ENCODE measurements around the gene ASCL1. TPM values are rescaled to one million over a fixed set of nuclear protein-coding genes. Genes with fewer than 3 reads are reported as not detected.

ASCL1 gene
- polyA plus RNA-seq, 4 donors: 0.07 to 0.18 (median 0.16) TPM; not detected in 1

DNA sequence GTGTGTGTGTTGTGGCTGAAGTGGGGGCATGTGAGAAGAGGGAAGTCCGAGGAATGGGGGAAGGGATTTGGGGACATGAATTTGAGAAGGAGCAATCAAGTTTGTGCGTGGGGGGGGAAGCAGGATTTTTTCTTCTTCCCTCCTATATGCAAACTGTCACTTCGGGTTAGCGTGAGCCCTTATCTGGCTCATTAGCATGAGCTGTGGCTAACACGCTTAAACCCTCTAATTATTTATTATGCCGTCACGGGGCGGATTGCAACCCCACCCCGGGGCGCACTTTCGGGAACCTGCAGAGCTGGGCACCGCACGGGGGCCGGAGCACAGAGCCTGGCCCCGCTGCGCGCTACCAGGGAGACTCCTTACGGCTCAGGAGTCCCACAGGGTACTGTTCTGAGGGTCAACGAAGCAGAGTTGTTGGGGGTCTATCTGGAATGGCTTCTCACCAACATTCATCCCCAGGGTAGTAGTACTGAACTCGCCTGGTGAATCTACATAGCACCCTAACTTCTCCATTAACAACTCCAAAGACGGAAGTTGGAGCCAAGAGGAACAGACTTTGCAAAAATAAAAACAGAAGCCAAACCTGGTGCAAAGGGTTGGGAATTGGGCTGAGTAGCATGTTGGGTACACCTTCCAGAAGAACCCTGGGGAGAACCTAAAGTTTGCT lies 6.4 kb upstream of the ASCL1 start:
- DNase-seq (ENCODE audit: low read depth in 4 of 4, low spot score in 3 of 4): no peak

DNA sequence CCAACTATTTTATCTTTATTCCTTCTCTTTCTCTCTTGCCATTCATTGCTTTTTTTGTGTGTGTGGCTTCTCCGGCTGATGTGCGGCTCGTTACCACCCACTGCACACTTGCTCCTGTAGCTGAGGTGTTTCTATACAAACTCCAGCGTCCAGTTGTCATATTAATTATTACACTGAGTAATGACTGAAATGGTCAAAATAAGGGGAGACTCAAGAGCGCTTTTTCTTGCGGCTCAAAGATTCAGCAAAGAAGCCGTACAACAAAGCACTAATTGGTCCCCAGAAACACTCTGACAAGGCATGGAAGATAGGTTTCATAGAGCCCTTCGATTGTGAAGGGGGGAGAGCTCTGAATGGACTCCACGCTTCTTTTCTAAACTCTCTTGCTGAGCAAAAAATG lies 5.6 kb upstream of the ASCL1 start:
- DNase-seq (ENCODE audit: low read depth in 4 of 4, low spot score in 3 of 4): no peak

DNA sequence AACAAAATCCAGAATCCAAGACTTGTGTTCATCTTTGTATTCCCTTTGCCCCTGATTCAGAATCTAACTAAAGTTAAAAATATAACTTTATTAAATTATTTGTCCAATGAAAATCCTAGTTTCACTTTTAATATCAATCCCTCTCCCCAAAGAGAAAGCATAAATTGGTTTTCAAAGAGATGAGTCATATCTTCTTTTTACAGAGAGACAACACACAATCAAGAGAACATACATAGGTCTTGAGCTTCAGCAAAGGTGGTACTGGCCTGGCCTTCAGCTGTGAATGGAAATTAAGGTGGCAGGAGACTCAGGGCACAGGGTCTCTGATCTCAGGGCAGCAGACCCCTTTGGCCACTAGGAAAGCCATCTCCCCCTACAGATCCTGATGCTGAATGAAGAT lies 4.3 kb upstream of the ASCL1 start:
- DNase-seq (ENCODE audit: low read depth in 4 of 4, low spot score in 3 of 4): no peak

DNA sequence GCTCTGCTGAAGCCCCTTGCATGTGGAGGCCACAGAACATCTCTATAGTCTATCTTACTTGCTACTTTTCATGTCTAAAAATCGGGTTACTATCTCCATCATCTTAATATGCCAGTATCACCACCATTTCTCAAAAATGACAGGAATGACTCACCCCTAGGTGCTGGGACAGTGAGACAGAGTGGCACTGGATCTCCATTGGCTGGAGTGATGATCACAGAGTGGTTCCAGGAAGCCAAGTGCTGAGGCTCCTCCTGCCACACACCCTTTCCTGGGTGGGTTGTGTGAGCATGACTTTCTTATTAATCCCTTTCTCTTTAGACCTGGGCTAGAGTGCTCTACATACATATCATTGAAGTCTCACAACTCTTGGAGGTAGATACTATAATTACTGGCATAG lies 3.3 kb upstream of the ASCL1 start:
- no peak for DNase-seq (ENCODE audit: low read depth in 4 of 4, low spot score in 3 of 4)

- DNase-seq (ENCODE audit: low read depth in 4 of 4, low spot score in 3 of 4): no peak
Observed at GRCh38 chr12:102955926-102956737, 1.3 kb upstream of the ASCL1 start.

GRCh38 chr12:102956738-102957327 lies 641 bp upstream of the ASCL1 start:
- DNase-seq (ENCODE audit: low read depth in 4 of 4, low spot score in 3 of 4): no peak

DNA sequence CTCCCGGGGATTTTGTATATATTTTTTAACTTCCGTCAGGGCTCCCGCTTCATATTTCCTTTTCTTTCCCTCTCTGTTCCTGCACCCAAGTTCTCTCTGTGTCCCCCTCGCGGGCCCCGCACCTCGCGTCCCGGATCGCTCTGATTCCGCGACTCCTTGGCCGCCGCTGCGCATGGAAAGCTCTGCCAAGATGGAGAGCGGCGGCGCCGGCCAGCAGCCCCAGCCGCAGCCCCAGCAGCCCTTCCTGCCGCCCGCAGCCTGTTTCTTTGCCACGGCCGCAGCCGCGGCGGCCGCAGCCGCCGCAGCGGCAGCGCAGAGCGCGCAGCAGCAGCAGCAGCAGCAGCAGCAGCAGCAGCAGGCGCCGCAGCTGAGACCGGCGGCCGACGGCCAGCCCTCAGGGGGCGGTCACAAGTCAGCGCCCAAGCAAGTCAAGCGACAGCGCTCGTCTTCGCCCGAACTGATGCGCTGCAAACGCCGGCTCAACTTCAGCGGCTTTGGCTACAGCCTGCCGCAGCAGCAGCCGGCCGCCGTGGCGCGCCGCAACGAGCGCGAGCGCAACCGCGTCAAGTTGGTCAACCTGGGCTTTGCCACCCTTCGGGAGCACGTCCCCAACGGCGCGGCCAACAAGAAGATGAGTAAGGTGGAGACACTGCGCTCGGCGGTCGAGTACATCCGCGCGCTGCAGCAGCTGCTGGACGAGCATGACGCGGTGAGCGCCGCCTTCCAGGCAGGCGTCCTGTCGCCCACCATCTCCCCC lies 777 bp downstream of the ASCL1 start:
- no peak for DNase-seq (ENCODE audit: low read depth in 4 of 4, low spot score in 3 of 4)

DNA sequence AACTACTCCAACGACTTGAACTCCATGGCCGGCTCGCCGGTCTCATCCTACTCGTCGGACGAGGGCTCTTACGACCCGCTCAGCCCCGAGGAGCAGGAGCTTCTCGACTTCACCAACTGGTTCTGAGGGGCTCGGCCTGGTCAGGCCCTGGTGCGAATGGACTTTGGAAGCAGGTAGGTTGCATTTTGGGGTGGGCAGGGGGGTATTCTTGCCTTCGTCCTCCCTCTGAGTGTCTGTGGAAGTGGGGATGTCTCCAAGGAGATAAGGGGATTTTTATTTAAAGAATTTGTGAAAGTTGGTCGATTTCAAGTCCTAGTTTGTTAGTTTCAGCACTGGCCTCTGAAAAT lies 1.3 kb downstream of the ASCL1 start:
- no peak for DNase-seq (ENCODE audit: low read depth in 4 of 4, low spot score in 3 of 4)

- no peak for DNase-seq (ENCODE audit: low read depth in 4 of 4, low spot score in 3 of 4)
Observed at GRCh38 chr12:102959391-102959790, 1.9 kb downstream of the ASCL1 start.

DNA sequence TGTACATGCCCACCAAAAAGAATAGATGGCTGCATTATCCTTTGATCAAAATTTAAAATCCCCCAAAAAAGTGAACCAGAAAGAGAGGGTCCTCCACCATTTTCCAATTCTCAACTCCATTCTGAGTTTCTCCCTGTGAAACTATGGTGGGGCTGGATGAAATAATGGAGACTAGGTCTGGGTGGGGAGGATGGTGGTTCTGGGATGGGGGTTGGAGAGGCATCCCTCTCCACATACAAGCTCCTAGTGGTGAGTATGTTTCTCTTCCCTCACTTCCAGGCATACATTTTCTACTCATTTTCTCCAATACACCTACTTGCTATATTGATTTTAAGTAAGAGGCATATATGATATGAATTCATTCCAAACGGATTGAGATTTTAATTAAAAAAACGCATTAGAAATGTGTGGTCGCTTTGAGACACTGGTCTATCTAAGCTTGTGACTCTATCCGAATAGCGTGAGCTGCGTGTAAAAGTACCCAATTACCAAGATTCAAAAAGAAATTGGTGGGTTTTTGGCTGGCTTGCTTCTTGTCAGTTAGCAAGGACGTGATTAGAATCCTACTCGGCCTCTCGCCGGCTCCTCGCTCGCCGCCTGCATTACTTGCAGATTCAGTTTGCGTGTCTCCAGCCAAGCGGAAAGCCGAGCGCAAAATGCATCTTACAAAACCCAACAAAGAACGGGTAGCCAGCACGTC lies 3.4 kb downstream of the ASCL1 start:
- DNase-seq (ENCODE audit: low read depth in 4 of 4, low spot score in 3 of 4): no peak

DNA sequence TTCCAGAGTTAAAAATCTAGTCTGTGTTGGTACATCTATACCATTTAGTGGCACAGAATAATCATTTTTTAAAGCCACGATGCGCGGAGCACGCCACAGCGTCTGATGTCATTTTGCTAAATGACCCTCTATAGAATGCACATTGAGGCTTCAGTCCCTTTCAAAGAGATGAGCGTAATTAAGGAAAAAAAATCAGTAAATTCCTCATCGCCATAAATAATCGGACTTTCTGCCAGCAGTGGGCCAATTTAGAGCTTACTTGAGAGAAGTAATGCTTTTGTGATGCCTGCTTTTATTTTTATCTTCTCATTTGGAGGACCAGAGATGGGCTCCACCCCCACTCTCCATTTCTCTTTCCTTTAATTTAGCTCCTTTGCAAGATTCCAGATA lies 4.0 kb downstream of the ASCL1 start:
- DNase-seq (ENCODE audit: low read depth in 4 of 4, low spot score in 3 of 4): no peak

DNA sequence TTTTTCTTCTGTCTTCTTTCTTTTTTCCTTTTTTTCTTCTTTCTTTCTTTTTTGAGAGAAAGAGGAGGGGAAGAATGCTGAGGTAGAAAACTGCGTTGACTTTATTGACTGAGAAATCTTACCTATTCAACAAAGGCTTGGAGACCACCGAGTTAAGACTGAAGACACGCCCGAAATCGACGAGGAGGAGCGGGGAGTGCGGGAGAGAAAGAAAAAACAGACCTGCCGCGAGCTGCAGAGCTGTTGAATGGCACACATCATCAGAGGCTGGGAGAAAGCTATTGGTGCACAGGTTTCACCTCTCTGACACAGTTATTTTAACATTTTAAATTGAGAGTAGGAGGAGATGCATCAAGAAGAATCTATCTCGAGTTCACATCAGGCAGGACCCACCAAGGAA lies 5.1 kb downstream of the ASCL1 start:
- DNase-seq (ENCODE audit: low read depth in 4 of 4, low spot score in 3 of 4): no peak

DNA sequence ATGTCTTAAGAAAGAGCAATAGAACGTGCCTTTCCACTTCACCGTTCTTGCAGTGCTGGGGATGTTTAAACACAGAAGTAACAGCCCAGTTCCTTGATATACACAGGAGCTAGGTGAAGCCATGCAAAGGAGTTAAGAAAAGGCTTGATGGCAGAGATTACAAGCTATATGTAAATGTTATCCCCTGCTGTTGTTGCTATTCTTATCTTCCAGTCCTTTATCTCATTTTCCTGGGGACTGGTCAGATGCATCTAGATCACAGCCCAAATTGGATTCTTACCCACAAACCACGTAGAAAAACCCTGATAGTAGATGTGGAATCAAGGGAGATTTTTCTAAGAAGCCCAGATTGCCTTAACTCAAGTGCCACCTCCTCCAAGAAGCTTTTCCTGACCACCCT lies 5.5 kb downstream of the ASCL1 start:
- no peak for DNase-seq (ENCODE audit: low read depth in 4 of 4, low spot score in 3 of 4)

DNA sequence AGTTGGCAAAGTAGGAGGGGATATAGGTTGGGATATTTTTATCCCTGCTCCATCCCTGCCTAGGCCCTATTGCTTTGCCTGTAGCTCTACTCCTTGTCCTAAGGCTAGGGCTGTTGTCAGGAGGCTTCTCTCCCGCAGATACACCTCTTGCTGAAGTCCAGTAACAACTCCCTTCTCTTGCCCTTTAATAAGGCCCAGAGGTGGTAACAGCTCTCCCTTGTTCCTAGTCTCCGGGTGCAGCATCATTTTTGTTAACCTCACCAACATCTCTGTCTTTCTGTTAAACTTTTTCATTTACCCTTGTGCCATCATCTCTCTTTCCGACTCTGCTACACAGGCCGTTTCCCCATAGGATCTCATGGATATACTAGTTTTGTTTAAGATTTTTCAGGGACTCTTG lies 6.3 kb downstream of the ASCL1 start:
- DNase-seq (ENCODE audit: low read depth in 4 of 4, low spot score in 3 of 4): no peak

GRCh38 chr12:102964872-102965271 lies 7.4 kb downstream of the ASCL1 start:
- DNase-seq (ENCODE audit: low read depth in 4 of 4, low spot score in 3 of 4): no peak

GRCh38 chr12:102965281-102966155 lies 8.0 kb downstream of the ASCL1 start:
- no peak for DNase-seq (ENCODE audit: low read depth in 4 of 4, low spot score in 3 of 4)

- DNase-seq (ENCODE audit: low read depth in 4 of 4, low spot score in 3 of 4): no peak
Observed at GRCh38 chr12:102966200-102966863, 8.9 kb downstream of the ASCL1 start.

GRCh38 chr12:102970780-102971179 lies 13.3 kb downstream of the ASCL1 start:
- no peak for DNase-seq (ENCODE audit: low read depth in 4 of 4, low spot score in 3 of 4)

- no peak for DNase-seq (ENCODE audit: low read depth in 4 of 4, low spot score in 3 of 4)
Observed at GRCh38 chr12:102971227-102971626, 13.8 kb downstream of the ASCL1 start.
